ENCODE results near the gene KLK15.

Gene KLK15

GRCh38 chr19:50859849-50860248, 26.5 kb upstream of the KLK15 start:
- H3K27ac Mint-ChIP-seq: no peak overlapping the region
- H3K4me1 Mint-ChIP-seq (ENCODE audit: low read depth in 2 of 2): no peaks in the 10 kb centered on the region
- DNase-seq (no peak), ATAC-seq (replicated peaks) (no peak)
- H3K9me3 Mint-ChIP-seq: no peaks in the 10 kb centered on the region
- no peak overlapping the region for H3K4me3 Mint-ChIP-seq
- H3K27me3 Mint-ChIP-seq: peaks cover 73 to 75% of the 10 kb centered on the region in 2 donors
- no peaks in the 10 kb centered on the region for H3K36me3 Mint-ChIP-seq (ENCODE audit: insufficient read depth)

GRCh38 chr19:50858886-50859285, 25.5 kb upstream of the KLK15 start:
- no peaks in the 10 kb centered on the region for H3K9me3 Mint-ChIP-seq
- H3K27me3 Mint-ChIP-seq: peaks cover 80 to 82% of the 10 kb centered on the region in 2 donors
- H3K36me3 Mint-ChIP-seq (ENCODE audit: insufficient read depth): no peaks in the 10 kb centered on the region
- ATAC-seq (replicated peaks): no peak
- no peak overlapping the region for H3K4me3 Mint-ChIP-seq
- no peak overlapping the region for H3K27ac Mint-ChIP-seq
- H3K4me1 Mint-ChIP-seq (ENCODE audit: low read depth in 2 of 2): no peaks in the 10 kb centered on the region
- DNase-seq: no peak

GRCh38 chr19:50857366-50857765, 24.0 kb upstream of the KLK15 start:
- no peak overlapping the region for H3K4me3 Mint-ChIP-seq
- no peak for DNase-seq
- peaks cover 74 to 79% of the 10 kb centered on the region in 2 donors for H3K27me3 Mint-ChIP-seq
- no peaks in the 10 kb centered on the region for H3K4me1 Mint-ChIP-seq (ENCODE audit: low read depth in 2 of 2)
- no peaks in the 10 kb centered on the region for H3K36me3 Mint-ChIP-seq (ENCODE audit: insufficient read depth)
- H3K27ac Mint-ChIP-seq: no peak overlapping the region
- peaks cover 0 to 1% of the 10 kb centered on the region in 2 donors for H3K9me3 Mint-ChIP-seq
- no peak for ATAC-seq (replicated peaks)

- no peaks in the 10 kb centered on the region for H3K4me1 Mint-ChIP-seq (ENCODE audit: low read depth in 2 of 2)
- ATAC-seq (replicated peaks): no peak
- H3K9me3 Mint-ChIP-seq: peaks cover 0 to 4% of the 10 kb centered on the region in 2 donors
- DNase-seq: no peak
- H3K4me3 Mint-ChIP-seq: no peak within 1 kb of the TSS
- peaks cover 75 to 84% of the 10 kb centered on the region in 2 donors for H3K27me3 Mint-ChIP-seq
- H3K36me3 Mint-ChIP-seq (ENCODE audit: insufficient read depth): no peaks in the 10 kb centered on the region
- no peak within 1 kb of the TSS for H3K27ac Mint-ChIP-seq
Observed at GRCh38 chr19:50854636-50855410, 21.4 kb upstream of the KLK15 start, which contains the start of gene KLK3. TSS of gene KLK3 (plus strand) at chr19:50854915. CDS start at chr19:50854956, 41 bp downstream.

GRCh38 chr19:50851620-50852019, 18.2 kb upstream of the KLK15 start:
- DNase-seq: no peak
- H3K4me1 Mint-ChIP-seq (ENCODE audit: low read depth in 2 of 2): no peaks in the 10 kb centered on the region
- H3K27me3 Mint-ChIP-seq: peaks cover 68 to 72% of the 10 kb centered on the region in 2 donors
- no peak for ATAC-seq (replicated peaks)
- no peaks in the 10 kb centered on the region for H3K36me3 Mint-ChIP-seq (ENCODE audit: insufficient read depth)
- H3K27ac Mint-ChIP-seq: no peak overlapping the region
- H3K9me3 Mint-ChIP-seq: peaks cover 0 to 4% of the 10 kb centered on the region in 2 donors
- no peak overlapping the region for H3K4me3 Mint-ChIP-seq

- peaks cover 59 to 63% of the 10 kb centered on the region in 2 donors for H3K27me3 Mint-ChIP-seq
- H3K27ac Mint-ChIP-seq: no peak overlapping the region
- no peak overlapping the region for H3K4me3 Mint-ChIP-seq
- H3K9me3 Mint-ChIP-seq: peaks cover 0 to 4% of the 10 kb centered on the region in 2 donors
- DNase-seq: no peak
- no peaks in the 10 kb centered on the region for H3K36me3 Mint-ChIP-seq (ENCODE audit: insufficient read depth)
- H3K4me1 Mint-ChIP-seq (ENCODE audit: low read depth in 2 of 2): no peaks in the 10 kb centered on the region
- no peak for ATAC-seq (replicated peaks)
Observed at GRCh38 chr19:50850738-50851137, 17.4 kb upstream of the KLK15 start.

- no peak for ATAC-seq (replicated peaks)
- Mint-ChIP-seq H3K9me3 (peaks cover 2 to 9% of the 10 kb centered on the region in 2 donors), H3K4me3 (no peak overlapping the region), H3K4me1 (ENCODE audit: low read depth in 2 of 2) (no peaks in the 10 kb centered on the region), H3K27me3 (peaks cover 32 to 42% of the 10 kb centered on the region in 2 donors), H3K36me3 (ENCODE audit: insufficient read depth) (no peaks in the 10 kb centered on the region), H3K27ac (no peak overlapping the region)
- no peak for DNase-seq
Observed at GRCh38 chr19:50844296-50844935, 11.0 kb upstream of the KLK15 start.

GRCh38 chr19:50843701-50844221, 10.4 kb upstream of the KLK15 start:
- no peak for DNase-seq
- peaks cover 28 to 42% of the 10 kb centered on the region in 2 donors for H3K27me3 Mint-ChIP-seq
- no peaks in the 10 kb centered on the region for H3K4me1 Mint-ChIP-seq (ENCODE audit: low read depth in 2 of 2)
- H3K9me3 Mint-ChIP-seq: peaks cover 2 to 9% of the 10 kb centered on the region in 2 donors
- H3K27ac Mint-ChIP-seq: no peak overlapping the region
- no peak overlapping the region for H3K4me3 Mint-ChIP-seq
- ATAC-seq (replicated peaks): no peak
- no peaks in the 10 kb centered on the region for H3K36me3 Mint-ChIP-seq (ENCODE audit: insufficient read depth)

- H3K27ac Mint-ChIP-seq: no peak overlapping the region
- peaks cover 2 to 9% of the 10 kb centered on the region in 2 donors for H3K9me3 Mint-ChIP-seq
- H3K27me3 Mint-ChIP-seq: peaks cover 26 to 42% of the 10 kb centered on the region in 2 donors
- H3K4me3 Mint-ChIP-seq: no peak overlapping the region
- H3K4me1 Mint-ChIP-seq (ENCODE audit: low read depth in 2 of 2): no peaks in the 10 kb centered on the region
- no peak for ATAC-seq (replicated peaks)
- H3K36me3 Mint-ChIP-seq (ENCODE audit: insufficient read depth): no peaks in the 10 kb centered on the region
- no peak for DNase-seq
Observed at GRCh38 chr19:50843205-50843604, 9.8 kb upstream of the KLK15 start.

- Mint-ChIP-seq H3K9me3 (peaks cover 2 to 9% of the 10 kb centered on the region in 2 donors), H3K36me3 (ENCODE audit: insufficient read depth) (no peaks in the 10 kb centered on the region), H3K27ac (no peak overlapping the region), H3K4me3 (no peak overlapping the region), H3K4me1 (ENCODE audit: low read depth in 2 of 2) (no peaks in the 10 kb centered on the region), H3K27me3 (peaks cover 33 to 52% of the 10 kb centered on the region in 2 donors)
- ATAC-seq (replicated peaks): no peak
- DNase-seq: no peak
Observed at GRCh38 chr19:50842130-50842529, 8.8 kb upstream of the KLK15 start.

GRCh38 chr19:50839712-50840655, 6.6 kb upstream of the KLK15 start:
- Mint-ChIP-seq H3K9me3 (peaks cover 2 to 9% of the 10 kb centered on the region in 2 donors), H3K27ac (no peak overlapping the region), H3K36me3 (ENCODE audit: insufficient read depth) (peaks cover 4% of the 10 kb centered on the region), H3K4me3 (no peak overlapping the region), H3K4me1 (ENCODE audit: low read depth in 2 of 2) (peaks cover 11 to 13% of the 10 kb centered on the region in 2 donors), H3K27me3 (peaks cover 42 to 72% of the 10 kb centered on the region in 2 donors)
- DNase-seq: no peak
- ATAC-seq (replicated peaks): no peak

- no peak for ATAC-seq (replicated peaks)
- Mint-ChIP-seq H3K27ac (no peak overlapping the region), H3K27me3 (peaks cover 43 to 66% of the 10 kb centered on the region in 2 donors), H3K36me3 (ENCODE audit: insufficient read depth) (peaks cover 4% of the 10 kb centered on the region), H3K9me3 (peaks cover 2% of the 10 kb centered on the region in 2 donors), H3K4me3 (no peak overlapping the region), H3K4me1 (ENCODE audit: low read depth in 2 of 2) (peaks cover 11 to 13% of the 10 kb centered on the region in 2 donors)
- DNase-seq: no peak
Observed at GRCh38 chr19:50838239-50838638, 4.9 kb upstream of the KLK15 start.

- no peak for ATAC-seq (replicated peaks)
- Mint-ChIP-seq H3K4me3 (peak overlapping the region; percentile 86 to 88), H3K9me3 (peaks cover 0 to 2% of the 10 kb centered on the region in 2 donors), H3K4me1 (ENCODE audit: low read depth in 2 of 2) (peaks cover 11 to 13% of the 10 kb centered on the region in 2 donors), H3K27ac (no peak overlapping the region), H3K36me3 (ENCODE audit: insufficient read depth) (peaks cover 4% of the 10 kb centered on the region), H3K27me3 (peaks cover 52 to 75% of the 10 kb centered on the region in 2 donors)
- DNase-seq: no peak
Observed at GRCh38 chr19:50837300-50837699, 3.9 kb upstream of the KLK15 start.

Measured in effector memory CD8-positive, alpha-beta T cell (primary cell).